GM19043 (cell line): ENCODE measurements around the gene SSH3.

Experiments
- ATAC-seq: cut with Tn5 transposase; IDR thresholded peaks from one replicate; pipeline ENCODE4 v1.9.1; 2021; ENCODE audit warnings: low read depth; ENCODE audit not compliant: unreplicated experiment

Gene SSH3

DNA sequence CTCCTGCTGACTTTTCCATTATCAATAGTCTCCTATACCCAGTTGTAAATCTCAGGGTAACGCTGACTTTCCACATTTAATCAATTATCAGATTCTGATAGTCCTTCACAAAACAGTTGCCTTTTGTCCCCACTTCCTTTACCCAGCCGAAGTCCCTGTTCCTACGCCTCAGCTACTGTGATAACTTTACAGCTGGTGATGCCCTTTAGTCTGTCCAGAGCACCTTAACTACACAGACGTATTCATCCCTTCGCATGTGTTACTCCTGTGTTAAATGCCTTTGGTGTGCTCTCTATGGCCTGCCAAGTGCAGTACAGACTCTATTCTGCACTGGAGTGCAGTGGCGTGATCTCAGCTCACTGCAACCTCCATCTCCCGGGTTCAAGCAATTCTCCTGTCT is 20.2 kb downstream of the SSH3 start:
- no peak for ATAC-seq

- no peak for ATAC-seq
These were observed 28.9 kb downstream of the SSH3 start for GRCh38 chr11:67332081-67332691.

DNA sequence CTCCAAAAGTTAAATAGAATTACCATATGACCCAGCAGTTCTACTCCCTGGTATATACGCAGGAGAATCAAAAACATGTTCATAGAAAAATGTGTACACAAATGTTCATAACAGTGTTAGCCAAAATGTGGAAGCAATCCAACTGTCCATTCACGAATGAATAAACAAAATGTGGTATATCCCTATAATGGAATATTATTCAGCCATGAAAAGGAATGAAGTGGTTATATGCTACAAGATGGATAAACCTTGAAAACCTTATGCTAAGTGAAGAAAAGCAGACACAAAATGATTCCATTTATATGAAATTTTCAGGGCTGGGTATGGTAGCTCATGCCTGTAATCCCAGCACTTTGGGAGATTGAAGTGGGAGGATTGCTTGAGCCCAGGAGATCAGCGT is 33.9 kb downstream of the SSH3 start:
- no peak for ATAC-seq

DNA sequence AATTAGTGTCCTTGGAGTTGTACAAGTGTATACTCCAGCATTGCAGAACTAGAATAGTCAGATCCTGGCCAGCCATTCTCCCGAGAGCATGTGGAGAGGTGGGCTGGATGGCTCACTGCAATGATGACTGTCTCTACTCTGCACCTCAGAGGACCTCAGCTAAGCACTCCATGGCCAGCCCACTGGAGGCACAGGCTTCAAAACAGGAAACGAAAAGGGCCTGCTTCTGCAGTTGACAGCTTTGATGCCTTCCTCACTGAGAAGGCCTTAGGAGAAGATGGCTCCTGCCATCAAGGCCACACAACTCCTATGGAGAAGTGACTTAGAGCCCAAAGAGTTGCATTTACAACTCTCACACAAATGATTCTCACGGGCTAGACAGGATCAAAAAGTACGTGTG is 40.9 kb downstream of the SSH3 start:
- ATAC-seq: no peak

DNA sequence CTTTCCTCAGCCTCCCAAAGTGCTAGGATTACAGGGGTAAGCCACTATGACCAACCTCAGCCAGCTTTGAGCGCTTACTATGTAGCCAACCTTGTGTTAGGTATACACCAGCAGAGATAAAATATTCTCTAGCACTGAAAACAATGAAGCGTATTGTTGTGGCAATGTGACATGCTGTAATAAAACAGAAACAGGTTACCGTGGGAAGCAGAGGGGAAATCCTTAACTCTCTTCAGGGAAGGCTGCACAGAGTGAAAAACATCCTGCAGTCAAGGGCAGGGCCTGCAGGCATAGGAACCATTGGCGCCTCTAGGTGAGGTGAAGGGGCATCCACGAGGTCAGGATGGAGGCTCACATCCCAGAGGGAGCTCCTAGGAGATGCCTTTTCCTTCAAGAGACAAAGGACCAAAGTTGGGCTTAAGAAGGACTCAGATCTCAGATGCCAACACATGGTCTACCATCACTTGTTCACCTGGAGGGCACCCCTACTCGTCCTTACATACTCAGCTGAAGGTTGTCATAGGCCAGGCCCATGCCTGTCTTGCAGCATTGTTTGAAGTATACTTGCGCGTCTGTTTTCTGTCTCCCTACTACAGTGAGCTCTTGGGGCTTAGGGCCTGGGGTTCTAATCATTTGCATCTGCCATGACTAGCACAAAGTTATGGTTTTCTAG is 42.1 kb downstream of the SSH3 start:
- no peak for ATAC-seq

DNA sequence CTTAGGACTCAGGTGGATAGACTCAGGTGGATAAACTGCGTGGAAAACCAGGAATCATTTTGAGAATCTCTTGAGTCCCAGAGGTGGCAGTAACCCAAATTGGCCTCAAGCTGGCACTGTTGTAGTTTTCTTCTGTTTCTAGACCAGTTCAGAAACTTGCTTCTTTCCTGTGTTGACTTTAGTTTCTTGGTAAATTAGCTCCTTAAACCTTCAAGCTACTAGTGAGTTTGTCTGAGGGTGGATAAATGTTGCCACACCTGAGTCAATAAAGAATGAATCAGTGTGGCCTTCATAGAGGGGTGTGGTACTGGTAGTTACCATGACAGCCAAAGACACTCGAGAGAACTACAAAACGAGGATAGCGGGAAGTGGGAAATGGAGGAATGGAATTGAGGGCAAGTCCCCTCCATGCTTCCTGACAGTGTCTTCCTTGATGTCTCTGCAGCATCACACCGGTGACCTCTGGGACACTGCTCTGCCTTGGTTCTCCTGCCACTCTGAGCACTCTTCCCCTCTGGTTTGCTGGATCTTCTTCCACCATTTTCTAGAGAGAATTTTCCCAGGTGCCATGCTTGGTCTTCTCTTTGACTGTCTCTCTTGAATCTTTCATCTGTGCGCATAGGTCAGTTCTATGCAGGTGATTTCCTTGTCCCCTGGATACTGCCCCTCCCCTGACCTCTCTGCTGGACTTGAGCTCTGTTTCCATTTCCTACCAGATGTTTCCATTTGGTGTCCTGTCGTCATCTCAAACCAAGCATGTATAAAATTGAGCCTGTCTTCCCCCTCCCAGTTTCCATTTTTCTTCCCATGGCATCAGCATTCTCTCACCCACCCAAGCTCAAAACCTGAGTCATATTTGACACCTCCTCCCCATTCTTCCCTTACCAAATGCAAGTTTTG is 42.8 kb downstream of the SSH3 start:
- no peak for ATAC-seq

DNA sequence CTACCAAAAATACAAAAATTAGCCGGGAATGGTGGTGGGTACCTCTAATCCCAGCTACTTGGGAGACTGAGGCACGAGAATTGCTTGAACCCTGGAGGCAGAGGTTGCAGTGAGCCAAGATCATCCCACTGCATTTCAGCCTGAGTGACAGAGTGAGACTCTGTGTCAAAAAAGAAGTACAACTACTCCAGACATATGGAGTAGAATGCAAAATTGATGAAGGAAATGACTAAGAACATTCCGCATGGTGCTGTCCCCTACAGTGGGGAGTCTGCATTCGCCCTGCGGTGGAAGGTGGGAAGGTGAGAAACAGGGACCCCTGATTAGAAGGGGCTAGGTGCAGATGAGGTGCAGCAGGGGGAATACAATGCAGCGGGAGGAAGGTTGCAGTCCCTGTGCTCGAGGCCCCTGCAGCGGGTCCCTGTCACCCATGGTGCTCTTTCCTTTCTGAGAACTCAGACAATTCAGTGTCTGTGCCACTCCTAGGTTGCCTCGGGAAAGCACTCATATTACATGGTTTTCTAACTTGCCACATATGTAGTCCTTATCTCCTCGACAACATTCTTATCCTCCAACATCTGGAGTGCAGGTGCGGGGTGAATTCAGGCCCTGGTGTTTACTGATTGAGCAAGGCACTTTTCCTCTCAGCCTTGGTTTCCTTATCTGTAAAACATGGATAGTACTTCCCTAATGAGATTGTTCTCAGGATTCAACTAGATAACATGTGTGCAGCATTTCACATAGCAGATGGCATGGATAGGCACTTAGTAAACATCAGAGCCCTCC is 44.8 kb downstream of the SSH3 start:
- ATAC-seq: no peak

- ATAC-seq: no peak
These were observed 45.7 kb downstream of the SSH3 start for GRCh38 chr11:67349036-67349435.

DNA sequence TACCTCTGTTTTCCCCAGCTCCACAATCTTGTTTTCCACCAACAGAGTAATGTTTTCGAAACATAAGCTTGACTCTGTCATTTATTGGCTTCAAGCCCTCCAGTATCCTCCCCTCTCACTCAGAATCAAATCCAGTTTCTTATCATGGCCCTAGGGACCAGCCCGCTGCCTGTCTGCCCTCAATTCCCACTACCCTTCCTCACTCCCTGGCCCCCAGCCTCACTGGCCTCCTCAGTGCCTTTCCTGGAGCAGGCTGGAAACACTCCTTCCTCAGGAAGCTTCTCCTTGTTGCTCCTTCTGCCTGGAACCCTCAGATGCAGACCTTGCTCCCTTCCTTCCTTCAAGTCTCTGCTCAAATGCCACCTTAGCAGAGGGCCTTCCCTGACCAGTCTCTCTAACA is 46.1 kb downstream of the SSH3 start:
- ATAC-seq: no peak

GRCh38 chr11:67349928-67350465 is 46.7 kb downstream of the SSH3 start:
- no peak for ATAC-seq

DNA sequence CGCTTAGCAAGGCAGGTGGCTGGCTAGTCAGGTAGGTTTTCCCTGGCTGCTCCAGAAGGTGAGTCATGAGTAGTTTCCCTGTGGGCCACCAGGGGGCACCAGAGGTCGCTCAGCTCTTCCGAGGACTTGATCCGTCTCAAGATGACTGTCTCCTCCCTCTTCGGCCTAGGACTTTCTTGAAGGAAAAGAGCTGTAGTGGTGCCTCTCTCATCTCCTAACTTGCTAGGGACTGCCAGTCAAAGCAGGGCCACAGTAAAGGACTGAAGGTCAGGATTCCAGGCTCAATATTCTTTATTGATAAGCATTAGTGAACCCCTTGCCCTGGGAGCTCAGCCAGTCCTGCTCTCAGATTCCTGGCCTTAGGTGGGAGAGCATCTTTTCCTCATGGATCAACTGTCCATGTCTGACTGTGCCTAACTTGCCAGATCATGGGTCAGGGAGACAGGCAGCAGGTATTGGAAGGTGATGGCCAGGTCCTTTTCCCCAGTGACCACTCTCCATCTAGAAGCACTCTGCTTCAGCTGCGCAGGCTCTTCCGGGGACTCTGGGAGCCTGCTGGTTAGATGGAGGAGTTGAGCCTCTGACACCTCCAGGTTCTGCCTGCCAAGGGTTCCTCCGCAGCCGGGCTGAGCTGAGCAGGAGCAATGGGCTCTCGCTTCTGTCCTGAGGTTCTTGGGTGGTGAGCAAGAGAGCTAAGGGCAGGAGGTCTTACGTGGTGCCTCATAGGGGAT is 48.1 kb downstream of the SSH3 start:
- ATAC-seq: no peak

- ATAC-seq: peak; percentile 9
These were observed 49.4 kb downstream of the SSH3 start for GRCh38 chr11:67352546-67353316.

- peak; percentile 70 for ATAC-seq
These were observed 50.2 kb downstream of the SSH3 start, which contains the start of gene POLD4 for GRCh38 chr11:67353317-67354074. POLD4 (minus strand) TSS chr11:67353546; CDS start chr11:67353399, 147 bp downstream.

DNA sequence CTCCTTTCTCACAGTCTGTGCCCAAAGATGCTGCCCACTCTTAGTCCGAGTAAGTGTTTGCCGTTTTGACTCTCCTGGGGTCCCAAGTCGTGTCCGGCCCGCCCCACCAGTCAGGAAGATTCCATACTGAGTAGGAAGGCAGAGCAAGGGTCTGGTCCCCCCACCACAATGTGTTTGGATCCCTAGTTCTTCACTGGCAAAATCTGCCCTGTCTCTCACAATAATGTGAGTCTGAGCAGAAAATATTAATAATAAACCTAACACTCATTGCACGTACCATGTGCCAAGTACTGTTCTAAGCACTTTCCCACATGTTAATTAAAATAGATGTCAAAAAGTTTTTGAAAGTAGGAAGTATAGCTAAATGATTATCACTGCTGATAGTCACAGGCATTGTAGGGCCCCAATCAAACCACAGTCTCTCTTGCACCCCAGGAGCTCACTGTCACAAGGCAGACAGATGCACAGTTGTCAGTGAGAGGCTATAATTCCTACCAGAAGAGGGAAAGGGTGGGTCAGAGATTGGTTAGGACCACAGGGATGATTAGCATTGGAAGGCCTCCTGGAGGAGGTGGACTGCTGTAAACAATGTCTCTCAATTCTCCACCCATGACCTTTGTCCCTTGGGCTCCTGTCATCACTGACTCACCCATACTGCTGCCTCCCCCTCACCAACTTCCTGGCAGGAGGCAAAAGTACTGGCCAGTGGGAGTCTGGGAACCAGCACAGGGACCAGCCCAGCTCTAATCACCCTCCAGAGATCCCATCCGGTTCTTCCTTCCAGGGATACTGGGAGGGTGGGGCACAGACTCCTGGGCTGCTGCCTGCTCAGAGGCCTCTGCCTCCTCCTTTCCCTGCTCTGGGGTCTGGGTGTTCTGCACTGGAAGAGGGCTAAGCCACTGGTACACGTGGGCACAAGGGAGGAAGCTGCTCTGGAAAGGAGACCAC is 51.0 kb downstream of the SSH3 start:
- no peak for ATAC-seq

DNA sequence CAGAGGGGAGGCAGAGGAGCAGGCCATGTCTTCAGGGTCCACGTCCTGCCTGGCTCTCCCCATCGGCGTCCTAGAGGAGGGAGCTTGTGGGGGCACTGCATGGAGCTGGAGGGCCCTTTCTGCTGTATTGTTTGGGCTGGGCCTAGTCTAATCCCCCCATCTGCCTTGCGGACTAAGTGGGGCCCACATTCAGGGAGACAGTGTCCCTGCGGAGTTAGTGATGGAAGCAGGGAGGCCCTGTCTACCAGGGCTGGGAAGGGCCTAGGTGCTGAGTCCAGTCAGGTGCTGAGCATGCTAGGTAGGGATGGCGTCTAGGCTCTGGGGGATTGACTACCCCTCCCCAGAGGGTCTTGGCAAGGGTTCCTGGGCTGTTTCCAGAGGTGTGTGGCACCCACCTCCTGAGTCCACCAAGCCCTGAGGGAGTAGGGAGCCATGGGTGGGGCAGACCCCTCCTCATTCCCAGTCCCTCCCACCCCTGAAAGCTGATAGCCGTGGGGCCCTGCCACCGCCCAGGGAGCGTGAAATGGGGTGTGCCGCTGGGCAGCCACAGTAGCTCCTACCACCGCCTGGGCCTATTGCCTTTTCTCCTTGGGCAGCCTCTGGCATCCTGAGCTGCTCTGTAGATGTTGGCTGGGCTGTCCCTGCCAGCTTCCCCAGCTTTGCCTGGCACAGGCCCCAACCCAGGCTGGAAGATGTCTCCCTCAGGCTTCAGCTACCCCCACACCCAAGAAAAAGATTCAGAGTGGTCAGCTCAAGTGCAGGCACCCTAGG is 51.9 kb downstream of the SSH3 start:
- no peak for ATAC-seq

DNA sequence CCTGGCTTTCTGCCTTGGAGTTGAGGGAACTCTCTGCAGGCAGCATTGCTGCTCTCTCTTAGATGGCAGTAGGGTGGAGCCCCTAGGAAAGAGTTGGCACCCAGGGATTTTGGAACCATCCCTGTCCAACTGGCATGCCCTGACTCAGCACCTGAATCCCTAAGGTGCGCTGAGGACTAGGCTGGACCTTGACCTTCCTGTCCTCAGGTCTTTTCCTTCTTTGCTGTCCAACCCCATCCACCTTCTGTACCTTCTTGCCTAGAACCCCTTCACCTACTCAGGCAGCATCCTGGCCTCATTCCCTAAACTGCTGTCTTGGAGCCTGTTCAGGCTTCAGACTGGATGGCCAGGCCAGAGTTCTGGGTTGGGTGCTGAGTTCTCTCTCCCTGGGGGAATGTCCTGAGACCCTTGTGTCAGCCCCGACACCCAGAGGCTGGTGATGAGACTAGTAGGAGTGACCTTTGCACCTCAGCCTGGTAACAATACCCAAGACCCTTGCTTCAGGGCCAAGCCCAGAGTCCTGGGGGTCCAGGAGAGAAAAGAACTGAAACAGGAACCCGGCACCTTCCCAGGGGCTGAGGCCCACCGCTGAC is 52.6 kb downstream of the SSH3 start:
- no peak for ATAC-seq
